Fibroblast of villous mesenchyme (primary cell): ENCODE measurements around the gene CCDC17. TPM values are rescaled to one million over a fixed set of nuclear protein-coding genes. Genes with fewer than 3 reads are reported as not detected.

Experiments used
- DNase-seq: peaks from one replicate; pipeline ENCODE4 v3.0.0-alpha.2; 2010; ENCODE audit warnings: low read depth
- H3K4me3 ChIP-seq: 2 replicates; pipeline ENCODE4 v1.5.1; 2011; ENCODE audit warnings: low read depth, mild to moderate bottlenecking, low read length
- CTCF ChIP-seq: IDR thresholded peaks from 2 replicates; pipeline ENCODE4 v1.5.1; 2012; ENCODE audit warnings: low read depth, mild to moderate bottlenecking, low read length; ENCODE audit not compliant: insufficient read depth
- total RNA-seq: library from RNA; depleted of rRNA; stranded (reverse); fragments of >200 nt; gene quantifications from 2 replicates; pipeline ENCODE4 v1.2.3, GENCODE V29; 2012

The CCDC17 gene
- total RNA-seq, 1 donor: 1.3 TPM

- no peak overlapping the region for H3K4me3 ChIP-seq
- no peak for TF ChIP-seq CTCF
- no peak for DNase-seq
Observed at GRCh38 chr1:45660336-45660735, 36.5 kb upstream of the CCDC17 start.

GRCh38 chr1:45659222-45659621 lies 35.4 kb upstream of the CCDC17 start:
- no peak for DNase-seq
- H3K4me3 ChIP-seq: no peak overlapping the region
- TF ChIP-seq CTCF: no peak

GRCh38 chr1:45658171-45658570 lies 34.3 kb upstream of the CCDC17 start:
- DNase-seq: no peak
- TF ChIP-seq CTCF: no peak
- H3K4me3 ChIP-seq: no peak overlapping the region

- H3K4me3 ChIP-seq: no peak overlapping the region
- no peak for DNase-seq
- TF ChIP-seq CTCF: no peak
Observed at GRCh38 chr1:45656573-45657226, 32.8 kb upstream of the CCDC17 start.

GRCh38 chr1:45654540-45655280 lies 30.9 kb upstream of the CCDC17 start:
- no peak for TF ChIP-seq CTCF
- no peak overlapping the region for H3K4me3 ChIP-seq
- DNase-seq: peak; percentile 26

GRCh38 chr1:45647248-45648021 lies 23.6 kb upstream of the CCDC17 start:
- H3K4me3 ChIP-seq: no peak overlapping the region
- TF ChIP-seq CTCF: no peak
- DNase-seq: no peak
